SH-SY5Y (cell line): ENCODE results near the gene TXNL1.

ENCODE experiments used
- GATA2 ChIP-seq: IDR thresholded peaks from 2 replicates; pipeline ENCODE4 v1.6.1; 2011; ENCODE audit warnings: mild to moderate bottlenecking, low read depth, low read length
- GATA3 ChIP-seq: IDR thresholded peaks from 2 replicates; pipeline ENCODE4 v1.6.1; 2011; ENCODE audit warnings: low read depth, mild to moderate bottlenecking, low read length, moderate library complexity

DNA sequence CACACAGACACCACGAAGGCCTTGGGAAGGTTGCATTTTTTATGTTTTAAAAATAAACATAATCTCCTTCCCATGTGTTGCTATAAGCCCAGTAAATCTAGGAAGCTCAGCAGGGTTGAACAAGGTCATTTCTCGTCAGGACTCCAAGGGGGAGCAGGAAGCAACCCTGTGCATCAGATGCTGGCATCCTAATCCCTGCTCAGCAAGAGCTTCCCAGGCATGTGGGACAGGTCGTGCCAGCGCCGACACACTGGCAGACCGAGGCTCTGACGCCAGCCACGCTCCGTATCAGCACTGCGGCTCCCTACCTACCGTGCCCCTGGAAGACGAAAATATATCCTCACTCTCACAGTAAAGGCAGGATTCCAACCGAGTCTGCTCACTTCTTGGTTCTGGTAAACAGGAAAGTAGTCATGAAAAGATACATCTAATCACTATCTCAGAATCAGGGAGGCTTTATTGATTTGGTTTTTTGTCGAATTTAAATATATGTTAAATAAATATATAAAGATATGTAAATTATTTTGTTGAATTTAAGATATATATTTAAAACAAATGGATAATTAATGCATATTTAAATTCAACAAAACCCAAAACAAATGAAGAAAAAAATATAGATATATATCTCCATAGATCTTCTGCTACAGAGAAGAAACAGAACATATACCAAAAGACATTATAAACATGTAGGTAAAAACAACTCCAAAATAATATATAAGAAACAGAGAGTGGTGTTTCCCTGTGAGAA lies 61.4 kb downstream of the TXNL1 start:
- no peak for TF ChIP-seq GATA3
- no peak for TF ChIP-seq GATA2
